ENCODE results near the gene RTP5.

DNA sequence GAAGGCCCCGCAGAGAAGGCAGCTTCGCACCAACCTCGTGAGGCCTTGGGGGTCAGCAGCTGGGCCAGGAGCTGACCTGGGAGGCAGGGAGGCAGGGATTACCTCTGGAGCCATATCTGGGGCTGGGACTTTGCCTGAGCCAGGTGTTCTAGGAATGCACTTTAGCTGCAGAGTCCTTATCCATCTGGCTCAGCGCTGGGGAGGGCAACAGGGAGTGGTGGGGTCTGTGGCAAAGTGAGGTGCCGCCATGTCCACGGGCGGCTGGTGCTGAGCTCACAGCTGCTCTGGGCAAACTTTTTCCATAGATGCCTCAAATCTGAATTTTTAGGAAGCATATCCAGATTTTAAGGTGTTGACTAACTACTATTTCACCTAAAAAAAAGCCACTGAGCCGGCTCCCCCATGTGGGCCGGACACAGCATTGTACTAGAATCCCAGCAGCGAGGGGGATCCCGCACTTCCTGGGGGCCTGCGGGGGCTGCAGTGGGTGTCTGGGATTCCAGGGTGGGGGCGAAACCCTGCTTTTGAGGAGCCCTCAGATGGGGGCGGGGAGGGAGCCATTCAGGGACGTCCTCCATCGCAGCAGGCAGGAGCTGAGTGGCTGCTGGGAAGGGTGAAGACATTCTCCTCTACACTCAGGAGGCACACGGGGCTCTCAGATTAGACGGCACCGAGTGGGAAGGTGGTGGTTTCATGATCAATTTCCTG lies 34.6 kb downstream of the RTP5 start:
- no peak for TF ChIP-seq POLR2A (IDR thresholded peaks at IDR 0.05)
- TF ChIP-seq, protein P1, sequence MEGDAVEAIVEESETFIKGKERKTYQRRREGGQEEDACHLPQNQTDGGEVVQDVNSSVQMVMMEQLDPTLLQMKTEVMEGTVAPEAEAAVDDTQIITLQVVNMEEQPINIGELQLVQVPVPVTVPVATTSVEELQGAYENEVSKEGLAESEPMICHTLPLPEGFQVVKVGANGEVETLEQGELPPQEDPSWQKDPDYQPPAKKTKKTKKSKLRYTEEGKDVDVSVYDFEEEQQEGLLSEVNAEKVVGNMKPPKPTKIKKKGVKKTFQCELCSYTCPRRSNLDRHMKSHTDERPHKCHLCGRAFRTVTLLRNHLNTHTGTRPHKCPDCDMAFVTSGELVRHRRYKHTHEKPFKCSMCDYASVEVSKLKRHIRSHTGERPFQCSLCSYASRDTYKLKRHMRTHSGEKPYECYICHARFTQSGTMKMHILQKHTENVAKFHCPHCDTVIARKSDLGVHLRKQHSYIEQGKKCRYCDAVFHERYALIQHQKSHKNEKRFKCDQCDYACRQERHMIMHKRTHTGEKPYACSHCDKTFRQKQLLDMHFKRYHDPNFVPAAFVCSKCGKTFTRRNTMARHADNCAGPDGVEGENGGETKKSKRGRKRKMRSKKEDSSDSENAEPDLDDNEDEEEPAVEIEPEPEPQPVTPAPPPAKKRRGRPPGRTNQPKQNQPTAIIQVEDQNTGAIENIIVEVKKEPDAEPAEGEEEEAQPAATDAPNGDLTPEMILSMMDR (IDR thresholded peaks at IDR 0.05), result no peak

Measured in body of pancreas (tissue), 4 donors.